ES-I3 (cell line): Measurements from ENCODE around the gene LIMK2.
"Not testable (repeated sequence)": the region's sequence is repeated elsewhere in the genome, so short reads cannot be mapped to it uniquely, and the experiment has no call there.

Experiments used
- H3K36me3 ChIP-seq: 2 replicates; pipeline ENCODE4 v1.6.1; 2013; ENCODE audit warnings: mild to moderate bottlenecking, low read length, control low read depth, moderate library complexity; ENCODE audit not compliant: insufficient read depth
- H3K4me1 ChIP-seq: 2 replicates; pipeline ENCODE4 v1.6.1; 2013; ENCODE audit warnings: mild to moderate bottlenecking, control low read depth, low read length; ENCODE audit not compliant: insufficient read depth
- H3K9ac ChIP-seq: 2 replicates; pipeline ENCODE4 v1.6.1; 2013; ENCODE audit warnings: low read depth, mild to moderate bottlenecking, low read length, moderate library complexity
- H3K9me3 ChIP-seq: 2 replicates; pipeline ENCODE4 v1.6.1; 2013; ENCODE audit warnings: mild to moderate bottlenecking, low read length, moderate library complexity; ENCODE audit not compliant: control insufficient read depth, insufficient read depth

The LIMK2 gene

DNA sequence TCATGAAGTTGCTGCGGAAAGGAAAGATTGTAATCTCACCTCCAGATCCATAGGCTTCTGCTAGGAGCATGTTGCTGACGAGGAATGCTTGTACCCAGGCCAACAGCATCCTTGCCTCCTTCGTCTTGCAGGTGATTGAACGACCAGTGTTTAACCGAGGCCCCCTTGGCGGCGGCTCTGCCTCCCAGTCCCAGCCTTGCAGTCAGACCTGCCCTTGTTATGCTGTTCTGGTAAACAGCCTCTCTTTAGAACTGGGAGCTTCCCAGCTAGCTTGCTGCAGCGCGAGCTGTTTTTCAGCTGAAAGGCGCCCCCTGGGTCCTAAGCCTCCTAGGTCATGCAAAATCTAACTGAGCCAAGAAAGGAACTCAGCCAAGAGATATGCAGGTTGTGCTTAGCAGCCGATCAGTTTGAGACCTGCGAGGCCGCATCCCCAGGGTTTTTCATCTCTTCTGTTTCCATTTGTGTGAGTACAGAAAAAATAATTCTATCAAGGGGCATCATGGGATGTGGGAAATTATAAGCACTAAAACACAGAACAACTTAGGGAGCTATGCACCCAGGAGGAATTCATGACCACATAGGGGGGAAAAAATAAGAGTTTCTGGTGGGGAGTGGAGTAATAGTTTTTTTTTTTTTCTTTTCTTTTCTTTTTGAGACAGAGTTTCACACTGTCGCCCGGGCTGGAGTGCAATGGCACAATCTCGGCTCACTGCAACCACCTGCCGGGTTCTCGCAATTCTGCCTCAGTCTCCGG is 80.3 kb downstream of the LIMK2 start, which contains the start of gene PIK3IP1:
Gene PIK3IP1, minus strand, starts transcription at position 253 of the 754 bp plus-strand sequence. Its CDS starts 144 bp downstream, at position 109.
- no peaks in the 10 kb centered on the region for H3K4me1 ChIP-seq

DNA sequence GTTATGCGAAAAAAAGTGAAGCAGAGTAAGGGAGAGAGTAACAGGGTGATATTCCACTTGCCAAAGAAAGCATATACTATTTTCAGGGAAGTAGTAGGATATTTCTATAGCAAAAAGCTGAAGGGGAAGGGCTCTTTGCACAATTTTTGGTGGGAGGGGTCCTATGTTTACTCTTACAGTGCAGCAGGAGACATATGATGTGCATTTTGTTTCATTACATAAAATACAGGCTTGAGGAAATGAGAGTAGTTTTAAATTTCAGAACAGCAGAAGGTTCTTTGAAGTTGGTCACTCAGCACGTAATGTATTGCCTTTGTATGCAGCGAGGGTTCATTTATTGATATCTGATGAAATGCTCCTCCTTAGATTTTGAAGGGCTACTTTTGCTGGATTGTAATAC is 83.3 kb downstream of the LIMK2 start:
- no peaks in the 10 kb centered on the region for H3K4me1 ChIP-seq
- H3K9ac ChIP-seq, result no peak overlapping the region
- no peaks in the 10 kb centered on the region for H3K9me3 ChIP-seq
- H3K36me3 ChIP-seq, result no peaks in the 10 kb centered on the region

More for the DNA sequence above, 80.3 kb downstream of the LIMK2 start, which contains the start of gene PIK3IP1:
- Histone ChIP-seq H3K9ac (peak within 1 kb of the TSS; percentile 92; the same call in 1 of the 2 replicates), H3K36me3 (no peaks in the 10 kb centered on the region), H3K9me3 (no peaks in the 10 kb centered on the region)

- no peaks in the 10 kb centered on the region for H3K36me3 ChIP-seq
- no peaks in the 10 kb centered on the region for H3K4me1 ChIP-seq
- no peaks in the 10 kb centered on the region for H3K9me3 ChIP-seq
- no peak overlapping the region for H3K9ac ChIP-seq
Observed at GRCh38 chr22:31295831-31296657, 83.9 kb downstream of the LIMK2 start.

- no peaks in the 10 kb centered on the region for H3K4me1 ChIP-seq
- H3K9ac ChIP-seq, result no peak overlapping the region
- H3K9me3 ChIP-seq, result no peaks in the 10 kb centered on the region
- no peaks in the 10 kb centered on the region for H3K36me3 ChIP-seq
Observed at GRCh38 chr22:31300896-31301295, 88.8 kb downstream of the LIMK2 start.

DNA sequence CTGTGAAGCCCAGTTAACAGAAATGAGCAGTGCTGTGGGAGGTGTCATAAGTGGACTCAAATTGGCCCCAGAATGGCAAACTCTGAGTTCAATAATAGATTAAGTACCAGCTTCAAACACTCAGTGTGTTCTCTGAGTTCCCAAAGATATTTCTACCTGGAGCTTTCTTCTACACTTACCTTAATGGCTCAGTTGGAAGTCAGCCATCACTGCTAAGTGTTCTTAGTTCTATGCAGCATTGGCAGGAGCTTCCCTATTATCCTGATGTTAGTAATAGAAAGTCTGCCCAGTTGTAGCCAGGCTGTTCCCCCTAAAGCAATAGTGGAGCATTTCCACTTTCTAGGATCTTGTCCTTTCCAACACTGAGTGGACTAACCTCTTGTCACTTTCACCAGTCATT is 89.9 kb downstream of the LIMK2 start:
- no peaks in the 10 kb centered on the region for H3K4me1 ChIP-seq
- H3K36me3 ChIP-seq, result no peaks in the 10 kb centered on the region
- no peak overlapping the region for H3K9ac ChIP-seq
- no peaks in the 10 kb centered on the region for H3K9me3 ChIP-seq

DNA sequence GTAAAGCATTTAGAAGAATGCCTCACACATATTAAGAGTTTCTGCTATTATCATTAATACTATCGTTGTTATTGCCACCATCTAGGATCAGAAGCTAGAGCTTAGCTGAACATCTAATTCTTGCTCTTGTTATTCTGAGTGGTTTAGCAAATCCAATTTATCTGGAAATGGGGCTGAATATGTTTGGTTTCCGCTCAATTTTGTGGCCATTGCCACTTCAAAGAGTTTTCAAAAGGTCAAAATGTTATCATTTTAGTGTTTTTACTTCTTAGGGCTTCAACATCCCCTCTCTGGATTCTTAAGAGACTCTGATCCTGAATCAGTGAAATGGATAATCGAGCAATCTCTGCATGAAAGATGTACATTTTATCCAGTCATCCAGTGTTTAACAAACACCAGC is 90.4 kb downstream of the LIMK2 start:
- no peak overlapping the region for H3K9ac ChIP-seq
- H3K9me3 ChIP-seq, result no peaks in the 10 kb centered on the region
- no peaks in the 10 kb centered on the region for H3K36me3 ChIP-seq
- H3K4me1 ChIP-seq, result no peaks in the 10 kb centered on the region

DNA sequence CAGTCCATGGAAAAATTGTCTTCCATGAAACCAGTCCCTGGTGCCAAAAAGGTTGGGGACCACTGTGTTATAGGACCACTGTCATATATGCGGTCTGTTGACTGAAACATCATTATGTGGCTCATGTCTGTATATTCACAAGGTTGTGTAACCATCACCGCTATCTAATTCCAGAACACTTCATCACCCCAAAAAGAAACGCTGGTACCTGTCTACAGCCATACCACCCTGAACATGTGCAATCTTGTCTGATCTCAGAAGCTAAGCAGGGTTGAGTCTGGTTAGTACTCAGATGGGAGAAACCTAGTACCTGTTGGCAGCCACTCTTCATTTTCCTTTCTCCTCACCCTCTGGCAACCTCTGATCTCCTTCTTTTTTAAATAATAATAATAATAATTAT is 93.1 kb downstream of the LIMK2 start:
- H3K9ac ChIP-seq, result no peak overlapping the region
- no peaks in the 10 kb centered on the region for H3K36me3 ChIP-seq
- no peaks in the 10 kb centered on the region for H3K9me3 ChIP-seq
- H3K4me1 ChIP-seq, result no peaks in the 10 kb centered on the region

DNA sequence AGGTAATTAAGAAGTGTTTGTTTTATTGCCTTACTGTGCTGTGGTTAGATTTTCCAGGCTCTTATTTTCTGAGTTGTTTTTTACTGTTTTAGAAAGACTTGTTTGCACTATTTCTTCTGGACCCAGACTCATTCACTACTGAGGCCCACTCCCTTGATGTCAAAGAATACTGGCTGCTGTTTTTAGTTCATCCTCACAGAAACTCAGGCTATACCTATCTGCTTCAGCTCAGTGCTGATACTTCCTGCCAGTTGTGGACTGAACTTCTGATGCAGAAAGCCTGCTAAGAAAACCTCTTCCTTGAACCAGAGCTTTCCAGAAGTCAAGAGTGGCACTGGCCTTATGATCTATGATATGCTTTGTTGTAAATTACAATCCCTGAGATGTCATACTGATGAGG is 96.1 kb downstream of the LIMK2 start:
- Histone ChIP-seq H3K4me1 (no peaks in the 10 kb centered on the region; the same call in 1 of the 2 replicates), H3K36me3 (no peaks in the 10 kb centered on the region), H3K9me3 (no peaks in the 10 kb centered on the region), H3K9ac (no peak overlapping the region)

GRCh38 chr22:31313366-31314147 is 101.5 kb downstream of the LIMK2 start:
- Histone ChIP-seq H3K9ac (no peak overlapping the region), H3K36me3 (no peaks in the 10 kb centered on the region), H3K9me3 (no peaks in the 10 kb centered on the region; the same call in 1 of the 2 replicates), H3K4me1 (peaks cover 4% of the 10 kb centered on the region)

DNA sequence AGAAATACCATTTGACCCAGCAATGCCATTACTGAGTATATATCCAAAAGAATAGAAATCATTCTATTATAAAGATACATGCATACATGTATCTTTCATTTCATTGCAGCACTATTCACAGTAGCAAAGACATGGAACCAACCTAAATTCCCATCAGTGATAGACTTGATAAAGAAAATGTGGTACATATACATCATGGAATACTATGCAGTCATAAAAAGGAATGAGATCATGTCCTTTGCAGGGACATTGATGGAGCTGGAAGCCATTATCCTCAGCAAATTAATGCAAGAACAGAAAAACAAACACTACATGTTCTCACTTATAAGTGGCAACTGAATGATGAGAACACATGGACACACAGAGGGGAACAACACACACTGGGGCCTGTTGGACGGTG is 102.1 kb downstream of the LIMK2 start:
- H3K4me1 ChIP-seq, H3K9ac ChIP-seq, H3K36me3 ChIP-seq: not testable (repeated sequence)

DNA sequence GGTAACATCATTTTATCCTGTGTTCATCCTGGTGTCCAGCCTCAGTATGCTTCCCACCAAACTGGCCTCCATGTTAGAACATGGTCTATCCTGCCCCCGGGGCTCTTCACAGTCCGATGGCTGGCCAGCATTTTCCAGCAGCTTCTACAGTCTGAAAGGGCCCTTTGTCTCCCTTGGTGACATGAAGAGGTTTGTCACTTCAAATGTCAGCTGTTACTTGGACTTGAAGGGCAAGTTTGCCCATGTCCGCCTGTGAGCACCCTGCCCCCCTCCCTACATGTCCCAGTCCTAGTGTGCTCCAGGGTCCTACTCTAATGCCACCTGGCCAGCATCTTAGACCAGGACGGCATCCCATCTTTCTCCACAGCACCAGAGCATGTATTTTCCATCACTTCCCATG is 109.3 kb downstream of the LIMK2 start:
- Histone ChIP-seq H3K36me3 (peaks cover 9% of the 10 kb centered on the region), H3K9me3 (no peaks in the 10 kb centered on the region), H3K9ac (no peak overlapping the region), H3K4me1 (no peaks in the 10 kb centered on the region)

More for the DNA sequence above, 102.1 kb downstream of the LIMK2 start:
- H3K9me3 ChIP-seq, result not testable (repeated sequence)

- H3K4me1 ChIP-seq, result peaks cover 8% of the 10 kb centered on the region; the same call in 1 of the 2 replicates
- H3K9me3 ChIP-seq, result no peaks in the 10 kb centered on the region
- H3K9ac ChIP-seq, result no peak overlapping the region
- H3K36me3 ChIP-seq, result peaks cover 9% of the 10 kb centered on the region
Observed at GRCh38 chr22:31323578-31324550, 111.8 kb downstream of the LIMK2 start.

GRCh38 chr22:31326877-31327276 is 114.8 kb downstream of the LIMK2 start:
- Histone ChIP-seq H3K4me1 (peaks cover 9% of the 10 kb centered on the region; the same call in 1 of the 2 replicates), H3K9ac (no peak overlapping the region), H3K36me3 (peaks cover 15% of the 10 kb centered on the region), H3K9me3 (no peaks in the 10 kb centered on the region)
